GM21423 (cell line): ENCODE data around the gene COL27A1.

Experiments used
- ATAC-seq: cut with Tn5 transposase; IDR thresholded peaks from one replicate; pipeline ENCODE4 v1.9.1; 2021; ENCODE audit warnings: mild to moderate bottlenecking, moderate library complexity; ENCODE audit not compliant: unreplicated experiment

The COL27A1 gene

GRCh38 chr9:114141553-114142402, 13.6 kb upstream of the COL27A1 start:
- no peak for ATAC-seq

GRCh38 chr9:114143234-114143633, 12.1 kb upstream of the COL27A1 start:
- no peak for ATAC-seq

- ATAC-seq: no peak
Observed at GRCh38 chr9:114146735-114147134, 8.6 kb upstream of the COL27A1 start.

- no peak for ATAC-seq
Observed at GRCh38 chr9:114149181-114149580, 6.2 kb upstream of the COL27A1 start.

- ATAC-seq: no peak
Observed at GRCh38 chr9:114149765-114150340, 5.5 kb upstream of the COL27A1 start.

GRCh38 chr9:114150608-114151007, 4.7 kb upstream of the COL27A1 start:
- no peak for ATAC-seq

GRCh38 chr9:114151426-114151956, 3.8 kb upstream of the COL27A1 start:
- ATAC-seq: no peak

GRCh38 chr9:114153761-114154599, 1.4 kb upstream of the COL27A1 start:
- no peak for ATAC-seq

GRCh38 chr9:114154600-114155102, 686 bp upstream of the COL27A1 start:
- ATAC-seq: no peak

- no peak for ATAC-seq
Observed at GRCh38 chr9:114155995-114156656, 789 bp downstream of the COL27A1 start.

GRCh38 chr9:114156657-114157421, 1.5 kb downstream of the COL27A1 start:
- ATAC-seq: no peak

GRCh38 chr9:114157516-114158176, 2.3 kb downstream of the COL27A1 start:
- ATAC-seq: no peak

GRCh38 chr9:114158482-114159130, 3.3 kb downstream of the COL27A1 start:
- no peak for ATAC-seq

GRCh38 chr9:114159691-114160090, 4.4 kb downstream of the COL27A1 start:
- no peak for ATAC-seq

- ATAC-seq: no peak
Observed at GRCh38 chr9:114161513-114161912, 6.2 kb downstream of the COL27A1 start.

GRCh38 chr9:114163517-114163951, 8.2 kb downstream of the COL27A1 start:
- no peak for ATAC-seq

- no peak for ATAC-seq
Observed at GRCh38 chr9:114164191-114164794, 9.0 kb downstream of the COL27A1 start.

GRCh38 chr9:114165407-114166102, 10.2 kb downstream of the COL27A1 start:
- ATAC-seq: no peak
